H1 (cell line): ENCODE results near the gene LYPD3. TPM values are rescaled to one million over a fixed set of nuclear protein-coding genes. Genes with fewer than 3 reads are reported as not detected.

Experiments used
- CTCF ChIA-PET: fragments of 300-600 bp; sonication (Branson Sonifier 250); formaldehyde crosslinking; loops from one replicate; lab custom pipeline; 2021; ENCODE audit not compliant: partially characterized antibody; lab: Charles Lee
- POLR2A ChIA-PET: fragments of 300-600 bp; sonication (Branson Sonifier 250); formaldehyde crosslinking; loops from one replicate; lab custom pipeline; 2021; ENCODE audit warnings: inconsistent platforms; ENCODE audit not compliant: partially characterized antibody; lab: Charles Lee
- DNase-seq, 2 experiments: peaks; one replicate each; pipeline versions ENCODE4 v3.0.0 to v3.0.0-alpha.2; 2010 to 2022; ENCODE audit warnings: low spot score in 2 of 2, low read depth in 1 of 2, mixed read lengths in 1 of 2
- FAIRE-seq: peaks from 2 replicates; lab custom pipeline; 2011; peaks lifted over from hg19 to GRCh38; lab: Jason Lieb, UNC
- H2AFZ ChIP-seq: 2 replicates; pipeline ENCODE4 v1.8.1; 2012; ENCODE audit warnings: low read length, inconsistent platforms
- H2AK5ac ChIP-seq: 2 replicates; pipeline ENCODE4 v1.6.1; 2013; ENCODE audit warnings: low read depth, low read length
- H2BK120ac ChIP-seq: replicated peaks from 2 replicates; pipeline ENCODE3; 2013; ENCODE audit warnings: low read depth, low read length, inconsistent platforms
- H2BK12ac ChIP-seq: 2 replicates; pipeline ENCODE4 v1.6.1; 2013; ENCODE audit warnings: low read depth, low read length
- H2BK15ac ChIP-seq: 2 replicates; pipeline ENCODE4 v1.6.1; 2013; ENCODE audit warnings: low read length
- H2BK20ac ChIP-seq: 2 replicates; pipeline ENCODE4 v1.6.1; 2013; ENCODE audit warnings: low read length
- H2BK5ac ChIP-seq: 2 replicates; pipeline ENCODE4 v1.6.1; 2013; ENCODE audit warnings: low read depth, low read length
- H3K14ac ChIP-seq: 2 replicates; pipeline ENCODE4 v1.6.1; 2013; ENCODE audit warnings: inconsistent platforms; ENCODE audit not compliant: insufficient read length
- H3K18ac ChIP-seq: 2 replicates; pipeline ENCODE4 v1.6.1; 2013; ENCODE audit warnings: low read length; ENCODE audit errors: extremely low read depth
- H3K23ac ChIP-seq: 2 replicates; pipeline ENCODE4 v1.6.1; 2013; ENCODE audit warnings: inconsistent platforms; ENCODE audit not compliant: insufficient read length
- H3K23me2 ChIP-seq: 2 replicates; pipeline ENCODE4 v1.6.1; 2013; ENCODE audit warnings: low read depth, low read length
- H3K27ac ChIP-seq: 2 replicates; pipeline ENCODE4 v1.6.1; 2011; ENCODE audit warnings: low read depth, low read length, inconsistent platforms
- H3K27me3 ChIP-seq, 4 experiments: replicated peaks in 1 of 4; 1 replicate in 1 of 4; 2 replicates in 3 of 4; pipeline versions ENCODE4 v1.6.1 to v1.8.1; 2011 to 2013; ENCODE audit warnings: low read length in 3 of 4, mild to moderate bottlenecking in 3 of 4, inconsistent platforms in 2 of 4, mixed read lengths in 2 of 4, moderate library complexity in 1 of 4; ENCODE audit not compliant: control insufficient read depth in 3 of 4, insufficient read depth in 3 of 4; ENCODE audit errors: extremely low read depth in 1 of 4
- H3K36me3 ChIP-seq, 4 experiments: 2 replicates each; pipeline versions ENCODE4 v1.6.1 to v1.8.1; 2011 to 2013; ENCODE audit warnings: mild to moderate bottlenecking in 4 of 4, low read length in 3 of 4, moderate library complexity in 2 of 4, control low read depth in 1 of 4, inconsistent platforms in 1 of 4; ENCODE audit not compliant: insufficient read depth in 4 of 4, control insufficient read depth in 2 of 4
- H3K4ac ChIP-seq: replicated peaks from 2 replicates; pipeline ENCODE3; 2013; ENCODE audit warnings: low read length, low read depth, mixed read lengths, inconsistent platforms; ENCODE audit not compliant: insufficient read length
- H3K4me1 ChIP-seq, 4 experiments: replicated peaks in 1 of 4; 1 replicate in 1 of 4; 2 replicates in 3 of 4; pipeline versions ENCODE4 v1.6.1 to v1.8.1; 2011 to 2013; ENCODE audit warnings: low read length in 3 of 4, inconsistent platforms in 2 of 4, mixed read lengths in 1 of 4; ENCODE audit not compliant: insufficient read depth in 4 of 4, control insufficient read depth in 3 of 4
- H3K4me2 ChIP-seq, 2 experiments: 2 replicates each; pipeline versions ENCODE4 v1.6.1 to v1.8.1; 2011 to 2013; ENCODE audit warnings: low read depth in 2 of 2, low read length in 2 of 2, control low read depth in 1 of 2, inconsistent platforms in 1 of 2, mild to moderate bottlenecking in 1 of 2; ENCODE audit not compliant: insufficient read depth in 1 of 2
- H3K4me3 ChIP-seq, 4 experiments: fragments of 200-600, 300-600 bp in 1 of 4; sonication (generic), shearing (Covaris generic), sonication (Bioruptor Twin) in 1 of 4; 2 replicates each; pipeline versions ENCODE4 v1.5.1 to v1.8.1; 2011 to 2016; ENCODE audit warnings: low read length in 4 of 4, low read depth in 3 of 4, control low read depth in 2 of 4, inconsistent platforms in 2 of 4, mild to moderate bottlenecking in 2 of 4, mixed read lengths in 1 of 4, moderate library complexity in 1 of 4; ENCODE audit not compliant: insufficient read depth in 2 of 4; ENCODE audit errors: extremely low read depth in 1 of 4
- H3K56ac ChIP-seq: replicated peaks from 2 replicates; pipeline ENCODE3; 2013; ENCODE audit warnings: low read depth, mild to moderate bottlenecking, mixed read lengths, low read length, inconsistent platforms; ENCODE audit not compliant: insufficient read length
- H3K79me1 ChIP-seq: 2 replicates; pipeline ENCODE4 v1.6.1; 2013; ENCODE audit warnings: low read depth, low read length, control low read depth
- H3K79me2 ChIP-seq, 2 experiments: 2 replicates each; pipeline versions ENCODE4 v1.6.1 to v1.8.1; 2012 to 2013; ENCODE audit warnings: low read length in 2 of 2, mild to moderate bottlenecking in 2 of 2, inconsistent platforms in 1 of 2; ENCODE audit not compliant: insufficient read depth in 2 of 2, control insufficient read depth in 1 of 2
- H3K9ac ChIP-seq, 4 experiments: replicated peaks in 1 of 4; 1 replicate in 1 of 4; 2 replicates in 3 of 4; pipeline versions ENCODE4 v1.6.1 to v1.8.1; 2011 to 2013; ENCODE audit warnings: low read depth in 3 of 4, low read length in 3 of 4, control low read depth in 2 of 4, mild to moderate bottlenecking in 2 of 4, moderate library complexity in 2 of 4, inconsistent platforms in 1 of 4; ENCODE audit errors: extremely low read depth in 1 of 4
- H3K9me3 ChIP-seq, 2 experiments: 2 replicates each; pipeline versions ENCODE4 v1.6.1 to v1.8.1; 2012 to 2013; ENCODE audit warnings: mild to moderate bottlenecking in 2 of 2, moderate library complexity in 2 of 2, control low read depth in 1 of 2, inconsistent platforms in 1 of 2, low read depth in 1 of 2, low read length in 1 of 2, mixed read lengths in 1 of 2; ENCODE audit not compliant: insufficient read depth in 2 of 2
- H4K20me1 ChIP-seq, 2 experiments: replicated peaks in 1 of 2; 2 replicates each; pipeline versions ENCODE3 to v1.8.1; 2011 to 2013; ENCODE audit warnings: inconsistent platforms in 2 of 2, low read length in 2 of 2, mild to moderate bottlenecking in 1 of 2; ENCODE audit not compliant: insufficient read depth in 2 of 2, control insufficient read depth in 1 of 2
- H4K5ac ChIP-seq: 2 replicates; pipeline ENCODE4 v1.6.1; 2013; ENCODE audit warnings: low read length, low read depth, mixed read lengths, inconsistent platforms; ENCODE audit not compliant: insufficient read length
- H4K8ac ChIP-seq: 2 replicates; pipeline ENCODE4 v1.8.0; 2013; ENCODE audit warnings: mild to moderate bottlenecking, moderate library complexity, low read length, inconsistent platforms; ENCODE audit not compliant: insufficient read depth; ENCODE audit errors: extremely low read depth
- H4K91ac ChIP-seq: replicated peaks from 2 replicates; pipeline ENCODE3; 2013; ENCODE audit warnings: low read length, mixed read lengths, inconsistent platforms; ENCODE audit not compliant: insufficient read length
- CHD1 ChIP-seq: IDR thresholded peaks from 2 replicates; pipeline ENCODE4 v1.6.1; 2012; ENCODE audit warnings: low read depth, low read length, improper control_type of control experiment
- FOSL1 ChIP-seq: IDR thresholded peaks from 2 replicates; pipeline ENCODE4 v1.6.1; 2011; ENCODE audit warnings: mild to moderate bottlenecking, low read depth, low read length, moderate library complexity; ENCODE audit not compliant: insufficient read depth
- GABPA ChIP-seq: IDR thresholded peaks from 2 replicates; pipeline ENCODE4 v1.6.1; 2011; ENCODE audit warnings: mild to moderate bottlenecking, low read length, moderate library complexity, borderline replicate concordance; ENCODE audit not compliant: insufficient read depth
- HDAC2 ChIP-seq, 2 experiments: fragments of 300-600 bp in 1 of 2; sonication (generic) in 1 of 2; IDR thresholded peaks; 2 replicates each; pipeline ENCODE4 v1.6.1; 2011 to 2012; ENCODE audit warnings: low read depth in 2 of 2, low read length in 2 of 2, mild to moderate bottlenecking in 2 of 2, moderate library complexity in 2 of 2, borderline replicate concordance in 1 of 2, inconsistent platforms in 1 of 2
- HDAC6 ChIP-seq: IDR thresholded peaks from one replicate; pipeline ENCODE4 v1.7.1; 2012; ENCODE audit warnings: low read depth, mild to moderate bottlenecking, inconsistent platforms, low read length, moderate library complexity
- RBBP5 ChIP-seq: IDR thresholded peaks from 2 replicates; pipeline ENCODE4 v1.7.1; 2012; ENCODE audit warnings: low read depth, mild to moderate bottlenecking, inconsistent platforms, low read length, moderate library complexity, borderline replicate concordance
- RFX5 ChIP-seq: IDR thresholded peaks from 2 replicates; pipeline ENCODE4 v1.6.1; 2011; ENCODE audit warnings: low read depth, low read length, improper control_type of control experiment, borderline replicate concordance
- SP1 ChIP-seq: IDR thresholded peaks from 2 replicates; pipeline ENCODE4 v1.6.1; 2011; ENCODE audit warnings: low read depth, low read length
- SUZ12 ChIP-seq: fragments of 200-600 bp; sonication (generic); IDR thresholded peaks from 2 replicates; pipeline ENCODE4 v1.6.1; 2012; ENCODE audit warnings: mild to moderate bottlenecking, inconsistent platforms, low read length, moderate library complexity, mixed read lengths
- TBP ChIP-seq: IDR thresholded peaks from 2 replicates; pipeline ENCODE4 v1.6.1; 2011; ENCODE audit warnings: low read depth, low read length, improper control_type of control experiment
- TCF12 ChIP-seq: IDR thresholded peaks from 2 replicates; pipeline ENCODE4 v1.6.1; 2011; ENCODE audit warnings: low read depth, mild to moderate bottlenecking, low read length
- WGBS, 2 experiments: shearing (Covaris generic) in 1 of 2; methylation state at CpG; one replicate each; pipeline versions ENCODE4 v1.1.6 to v1.1.7; 2013 to 2015; ENCODE audit warnings: low lambda C conversion rate in 2 of 2, mixed read lengths in 2 of 2, inconsistent platforms in 1 of 2, low coverage in 1 of 2, missing lambda C conversion rate in 1 of 2; ENCODE audit not compliant: insufficient replicate concordance in 2 of 2, insufficient coverage in 1 of 2, insufficient read length in 1 of 2; ENCODE audit errors: extremely low coverage in 1 of 2, missing lambda C conversion rate in 1 of 2; 5-methylcytosine and 5-hydroxymethylcytosine counted together
- polyA plus RNA-seq, 7 experiments: library from polyadenylated mRNA; depleted of rRNA in 3 of 7; stranded (reverse) in 5 of 7; unstranded in 2 of 7; fragments of >200 nt in 5 of 7; fragments of 200-250 nt in 2 of 7; gene quantifications; 1 replicate in 5 of 7; 2 replicates in 1 of 7; 4 replicates in 1 of 7; pipeline versions ENCODE4 v1.2.1 to v1.2.3, GENCODE V29; 2011 to 2013; ENCODE audit warnings: missing spikeins in 2 of 7, mixed read lengths in 2 of 7
- total RNA-seq: library from RNA; stranded (reverse); fragmentation: NEBNext Ultra II Directional; extraction: Animal tissue kit (Norgen Biotek cat#: 25700); gene quantifications from 2 replicates; pipeline ENCODE4 v1.2.1, GENCODE V29; 2021
- TF ChIP-seq, protein P1 (sequence below): IDR thresholded peaks from 2 replicates; pipeline ENCODE4 v1.6.1; 2012; ENCODE audit warnings: inconsistent platforms
- TF ChIP-seq, protein P2 (sequence below): IDR thresholded peaks from 2 replicates; pipeline ENCODE4 v1.6.1; 2011; ENCODE audit warnings: low read depth, mild to moderate bottlenecking, low read length; ENCODE audit not compliant: insufficient read depth

LYPD3 gene
- total and polyA plus RNA-seq, 2 of the 8 experiments (the other 6 are each of a cell fraction or from before 2014, with no cell fraction given) = 4.1 to 16.4 TPM

DNA sequence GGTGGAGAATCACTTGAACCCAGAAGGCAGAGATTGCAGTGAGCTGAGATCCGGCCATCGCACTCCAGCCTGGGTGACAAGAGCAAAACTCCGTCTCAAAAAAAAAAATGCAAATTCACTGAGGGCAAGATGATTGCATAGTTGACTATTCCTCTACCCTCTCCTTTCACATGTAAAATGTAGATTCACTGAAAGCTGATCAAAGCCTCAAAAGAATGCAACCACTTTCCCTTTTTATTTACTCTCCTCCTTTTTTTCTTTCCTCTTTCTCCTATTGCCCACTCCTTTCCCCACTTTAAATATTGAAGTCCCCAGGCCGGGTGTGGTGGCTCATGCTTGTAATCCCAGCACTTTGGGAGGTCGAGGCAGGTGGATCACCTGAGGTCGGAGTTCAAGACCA is 44.5 kb downstream of the LYPD3 start:
- Histone ChIP-seq H3K36me3 (no peaks in the 10 kb centered on the region), H2BK120ac (no peak overlapping the region), H3K14ac (no peak overlapping the region), H2BK12ac (no peak overlapping the region), H3K23me2 (no peaks in the 10 kb centered on the region; the same call in 1 of the 2 replicates), H3K56ac (no peak overlapping the region), H3K4me3 (no peak overlapping the region), H3K23ac (no peak overlapping the region), H3K9ac (no peak overlapping the region), H2BK15ac (no peak overlapping the region), H2BK20ac (no peak overlapping the region), H2AK5ac (no peak overlapping the region), H4K91ac (no peak overlapping the region), H4K5ac (no peak overlapping the region), H2BK5ac (0 out of 2 replicates have a peak overlapping the region, but pooled peaks have one; percentile 52), H3K79me1 (no peaks in the 10 kb centered on the region), H3K9me3 (no peaks in the 10 kb centered on the region), H3K27me3 (no peaks in the 10 kb centered on the region), H2AFZ (no peak overlapping the region), H4K20me1 (no peaks in the 10 kb centered on the region), H3K4me1 (peaks cover 0 to 3% (median under 1%) of the 10 kb centered on the region in 4 experiments; a peak in 2 of 7 replicates), H4K8ac (no peak overlapping the region), H3K27ac (no peak overlapping the region), H3K79me2 (no peaks in the 10 kb centered on the region), H3K18ac (no peak overlapping the region; the same call in 1 of the 2 replicates), H3K4me2 (no peak overlapping the region), H3K4ac (no peak overlapping the region)
- DNase-seq = no peak
- ChIA-PET POLR2A (interaction anchor here (1.1 kb wide), 1 partner anchor 15 kb away, joined by 3 read pairs; no protein-coding TSS in a partner anchor), CTCF (interaction anchor here (0.7 to 7.0 kb wide), 2 partner anchors 12 to 19 kb away, joined by 5 to 35 read pairs; no protein-coding TSS in a partner anchor)
- WGBS, 2 experiments = 55% methylated on average over 6 of the region's 6 CpGs; no CpG with 5 or more reads in 1 of the 2 experiments
- FAIRE-seq = no peak
- TF ChIP-seq TCF12 = no peak
- TF ChIP-seq CHD1 = no peak
- TF ChIP-seq, protein P1, sequence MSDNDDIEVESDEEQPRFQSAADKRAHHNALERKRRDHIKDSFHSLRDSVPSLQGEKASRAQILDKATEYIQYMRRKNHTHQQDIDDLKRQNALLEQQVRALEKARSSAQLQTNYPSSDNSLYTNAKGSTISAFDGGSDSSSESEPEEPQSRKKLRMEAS = no peak
- no peak for TF ChIP-seq HDAC6
- no peak for TF ChIP-seq RBBP5
- TF ChIP-seq, protein P2, sequence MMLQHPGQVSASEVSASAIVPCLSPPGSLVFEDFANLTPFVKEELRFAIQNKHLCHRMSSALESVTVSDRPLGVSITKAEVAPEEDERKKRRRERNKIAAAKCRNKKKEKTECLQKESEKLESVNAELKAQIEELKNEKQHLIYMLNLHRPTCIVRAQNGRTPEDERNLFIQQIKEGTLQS = no peak
- no peak for TF ChIP-seq RFX5
- TF ChIP-seq SUZ12 = no peak
- no peak for TF ChIP-seq FOSL1
- TF ChIP-seq SP1 = no peak
- no peak for TF ChIP-seq GABPA
- no peak for TF ChIP-seq HDAC2 (IDR thresholded peaks at IDR 0.05; ENCODE audit: borderline replicate concordance in 1 of 2, low read depth in 2 of 2, low read length in 2 of 2)
- no peak for TF ChIP-seq TBP
